NCI-H2196 (cell line): Measurements from ENCODE around the gene RNF152.
A peak's percentile ranks its signal among the peaks of the same experiment; 100 is the strongest.

Source experiments
- DNase-seq: peaks from one replicate; lab custom pipeline; 2025; ENCODE audit not compliant: unreplicated experiment; lab: John Stamatoyannopoulos, UW

RNF152 gene

GRCh38 chr18:61894751-61895524 lies 2.1 kb upstream of the RNF152 start:
- DNase-seq = no peak

- DNase-seq = peak; percentile 51
Observed at GRCh38 chr18:61893971-61894750, 1.4 kb upstream of the RNF152 start.

GRCh38 chr18:61893309-61893970 lies 633 bp upstream of the RNF152 start:
- DNase-seq = no peak

GRCh38 chr18:61891894-61892293 lies 913 bp downstream of the RNF152 start:
- no peak for DNase-seq

- DNase-seq = no peak
Observed at GRCh38 chr18:61891271-61891670, 1.5 kb downstream of the RNF152 start.

- DNase-seq = no peak
Observed at GRCh38 chr18:61890344-61890743, 2.5 kb downstream of the RNF152 start.

GRCh38 chr18:61889541-61889940 lies 3.3 kb downstream of the RNF152 start:
- DNase-seq = no peak

- DNase-seq = no peak
Observed at GRCh38 chr18:61888622-61889021, 4.2 kb downstream of the RNF152 start.

GRCh38 chr18:61887838-61888237 lies 5.0 kb downstream of the RNF152 start:
- no peak for DNase-seq

- no peak for DNase-seq
Observed at GRCh38 chr18:61883547-61883946, 9.3 kb downstream of the RNF152 start.

GRCh38 chr18:61882296-61883004 lies 10.4 kb downstream of the RNF152 start:
- DNase-seq = no peak

GRCh38 chr18:61876899-61877298 lies 15.9 kb downstream of the RNF152 start:
- no peak for DNase-seq

- DNase-seq = no peak
Observed at GRCh38 chr18:61870151-61870550, 22.7 kb downstream of the RNF152 start.

GRCh38 chr18:61869636-61870035 lies 23.2 kb downstream of the RNF152 start:
- DNase-seq = no peak

- DNase-seq = no peak
Observed at GRCh38 chr18:61865466-61866175, 27.2 kb downstream of the RNF152 start.

GRCh38 chr18:61861372-61861771 lies 31.4 kb downstream of the RNF152 start:
- no peak for DNase-seq

GRCh38 chr18:61860302-61860701 lies 32.5 kb downstream of the RNF152 start:
- DNase-seq = no peak

GRCh38 chr18:61859113-61859512 lies 33.7 kb downstream of the RNF152 start:
- no peak for DNase-seq

GRCh38 chr18:61856678-61857077 lies 36.1 kb downstream of the RNF152 start:
- no peak for DNase-seq
